ENCODE results near the gene RGP1. TPM values are rescaled to one million over a fixed set of nuclear protein-coding genes. Genes with fewer than 3 reads are reported as not detected.

Gene RGP1
- total RNA-seq, 2 donors from 2014 or later, result 24.6 to 30.1 TPM

DNA sequence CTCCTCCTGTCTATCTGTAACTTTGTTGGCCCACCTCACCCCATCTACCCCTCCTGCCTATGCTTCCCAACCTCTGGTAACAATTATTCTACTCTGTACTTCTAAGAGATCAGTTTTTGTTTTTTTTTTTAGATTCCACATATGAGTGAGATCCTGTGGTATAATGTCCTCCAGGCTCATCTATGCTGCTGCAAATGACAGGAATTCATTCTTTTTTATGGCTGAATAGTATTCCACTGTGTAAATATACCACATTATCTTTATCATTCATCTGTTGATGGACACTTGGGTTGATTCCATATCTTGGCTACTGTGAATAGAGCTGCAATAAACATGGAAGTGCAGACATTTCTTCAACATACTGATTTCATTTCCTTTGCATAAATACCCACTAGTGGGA lies 34.3 kb downstream of the RGP1 start:
- H3K4me3 ChIP-seq (ENCODE audit: low read length), result no peak overlapping the region
- no peak for TF ChIP-seq CTCF (conservative IDR thresholded peaks at IDR 0.05)
- no peaks in the 10 kb centered on the region for H3K4me1 Mint-ChIP-seq
- H3K27ac Mint-ChIP-seq, result no peak overlapping the region
- H3K4me1 ChIP-seq (ENCODE audit: control insufficient read depth, insufficient read depth, low read length), result no peaks in the 10 kb centered on the region
- peaks cover 39% of the 10 kb centered on the region for H3K36me3 Mint-ChIP-seq (ENCODE audit: low read depth)
- H3K9ac ChIP-seq (ENCODE audit: extremely low read depth, low read length, poor library complexity, severe bottlenecking), result no peak overlapping the region
- DNase-seq, result no peak
- H3K9me3 ChIP-seq (ENCODE audit: control insufficient read depth, low read length), result peaks cover 4% of the 10 kb centered on the region
- H3K27me3 ChIP-seq (ENCODE audit: control insufficient read depth, insufficient read depth, low read length, poor library complexity, severe bottlenecking), result no peaks in the 10 kb centered on the region
- no peaks in the 10 kb centered on the region for H3K36me3 ChIP-seq (ENCODE audit: control insufficient read depth, insufficient read depth, low read length)
- no peak overlapping the region for H3K27ac ChIP-seq (ENCODE audit: low read depth, low read length)
- no peak overlapping the region for H3K4me3 Mint-ChIP-seq
- no peaks in the 10 kb centered on the region for H3K27me3 Mint-ChIP-seq (ENCODE audit: insufficient read depth)
- H3K9me3 Mint-ChIP-seq, result peaks cover 4% of the 10 kb centered on the region

- Mint-ChIP-seq H3K27ac (no peak overlapping the region), H3K9me3 (no peaks in the 10 kb centered on the region), H3K4me3 (no peak overlapping the region), H3K36me3 (ENCODE audit: low read depth) (peaks cover 20% of the 10 kb centered on the region), H3K4me1 (peaks cover 12% of the 10 kb centered on the region), H3K27me3 (ENCODE audit: insufficient read depth) (peaks cover 5% of the 10 kb centered on the region)
- 70 to 82% methylated on average over 2 of the region's 2 CpGs for WGBS, 2 experiments (ENCODE audit: insufficient coverage in 1 of 2, insufficient read length in 1 of 2)
- no peak for DNase-seq
- Histone ChIP-seq H3K9ac (ENCODE audit: extremely low read depth, low read length, poor library complexity, severe bottlenecking) (no peak overlapping the region), H3K9me3 (ENCODE audit: control insufficient read depth, low read length) (no peaks in the 10 kb centered on the region), H3K4me3 (ENCODE audit: low read length) (no peak overlapping the region), H3K36me3 (ENCODE audit: control insufficient read depth, insufficient read depth, low read length) (no peaks in the 10 kb centered on the region), H3K27ac (ENCODE audit: low read depth, low read length) (no peak overlapping the region), H3K4me1 (ENCODE audit: control insufficient read depth, insufficient read depth, low read length) (peaks cover 7% of the 10 kb centered on the region), H3K27me3 (ENCODE audit: control insufficient read depth, insufficient read depth, low read length, poor library complexity, severe bottlenecking) (no peaks in the 10 kb centered on the region)
- no peak for TF ChIP-seq CTCF (conservative IDR thresholded peaks at IDR 0.05)
These were observed 40.5 kb downstream of the RGP1 start for GRCh38 chr9:35789541-35789940.

DNA sequence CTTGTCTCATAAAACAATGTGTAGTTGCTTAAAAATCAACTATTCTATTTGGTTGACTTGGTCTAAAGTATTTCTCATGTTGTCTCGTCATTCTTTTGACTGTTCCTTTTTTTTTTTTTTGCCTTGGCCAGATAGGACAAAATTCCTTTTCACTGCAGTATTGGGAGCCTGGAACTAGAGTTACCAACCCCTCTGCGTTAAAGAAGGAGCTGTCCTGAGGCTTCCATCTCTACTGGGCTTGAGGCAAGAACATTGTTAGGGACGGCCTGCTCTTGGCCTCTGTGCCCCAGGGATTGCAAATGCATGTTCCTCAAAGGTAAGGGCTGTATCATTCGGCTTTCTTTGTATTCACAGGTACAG lies 40.9 kb downstream of the RGP1 start:
- Histone ChIP-seq H3K27me3 (ENCODE audit: control insufficient read depth, insufficient read depth, low read length, poor library complexity, severe bottlenecking) (no peaks in the 10 kb centered on the region), H3K9ac (ENCODE audit: extremely low read depth, low read length, poor library complexity, severe bottlenecking) (no peak overlapping the region), H3K27ac (ENCODE audit: low read depth, low read length) (no peak overlapping the region), H3K36me3 (ENCODE audit: control insufficient read depth, insufficient read depth, low read length) (no peaks in the 10 kb centered on the region), H3K4me3 (ENCODE audit: low read length) (no peak overlapping the region), H3K4me1 (ENCODE audit: control insufficient read depth, insufficient read depth, low read length) (peaks cover 7% of the 10 kb centered on the region), H3K9me3 (ENCODE audit: control insufficient read depth, low read length) (no peaks in the 10 kb centered on the region)
- no peaks in the 10 kb centered on the region for H3K9me3 Mint-ChIP-seq
- H3K4me1 Mint-ChIP-seq, result peaks cover 12% of the 10 kb centered on the region
- no peak for TF ChIP-seq CTCF (conservative IDR thresholded peaks at IDR 0.05)
- DNase-seq, result no peak
- no peak overlapping the region for H3K4me3 Mint-ChIP-seq
- H3K27ac Mint-ChIP-seq, result no peak overlapping the region
- H3K36me3 Mint-ChIP-seq (ENCODE audit: low read depth), result peaks cover 20% of the 10 kb centered on the region
- peaks cover 5% of the 10 kb centered on the region for H3K27me3 Mint-ChIP-seq (ENCODE audit: insufficient read depth)
- WGBS, 2 experiments (ENCODE audit: insufficient coverage in 1 of 2, insufficient read length in 1 of 2), result 40 to 49% methylated on average over 4 of the region's 4 CpGs

Measured in endodermal cell (in vitro differentiated cells).